WTC11 (cell line): ENCODE measurements around the gene SH2D3C. TPM values are rescaled to one million over a fixed set of nuclear protein-coding genes. Genes with fewer than 3 reads are reported as not detected.

ENCODE experiments used
- ATAC-seq: fragments of 200-7000 bp; cut with Tn5 transposase; 2 replicates; pipeline ENCODE4 v1.10.0; 2021; ENCODE audit warnings: mild to moderate bottlenecking, moderate library complexity
- CTCF ChIA-PET: fragments of 300-600 bp; sonication (Branson Sonifier 250); formaldehyde crosslinking; loops from one replicate; lab custom pipeline; 2021; ENCODE audit warnings: antibody characterized with exemption; lab: Charles Lee
- POLR2A ChIA-PET: fragments of 350-600 bp; sonication (Branson Sonifier 250); formaldehyde crosslinking; loops from one replicate; lab custom pipeline; 2021; ENCODE audit warnings: antibody characterized with exemption; lab: Charles Lee
- DNase-seq: peaks from one replicate; pipeline ENCODE4 v3.0.0; 2021; ENCODE audit warnings: low spot score
- H3K27ac Mint-ChIP-seq: 2 replicates; pipeline ENCODE4 v1.8.0; 2021; ENCODE audit warnings: mixed read lengths
- H3K27me3 Mint-ChIP-seq: 2 replicates; pipeline ENCODE4 v1.8.0; 2021; ENCODE audit warnings: low read depth, mild to moderate bottlenecking, moderate library complexity, mixed read lengths
- H3K36me3 Mint-ChIP-seq: 2 replicates; pipeline ENCODE4 v1.8.0; 2021; ENCODE audit warnings: mixed read lengths
- H3K4me1 Mint-ChIP-seq: 2 replicates; pipeline ENCODE4 v1.8.0; 2022; ENCODE audit warnings: mixed read lengths
- H3K4me3 Mint-ChIP-seq: 2 replicates; pipeline ENCODE4 v1.8.0; 2021; ENCODE audit warnings: mild to moderate bottlenecking, moderate library complexity, mixed read lengths
- H3K9me3 Mint-ChIP-seq: 2 replicates; pipeline ENCODE4 v1.8.0; 2021; ENCODE audit warnings: mixed read lengths
- CDX4 ChIP-seq: fragments of 250-450 bp; sonication (Bioruptor Pico); IDR thresholded peaks from 2 replicates; pipeline ENCODE4 v1.9.0; 2021; ENCODE audit warnings: moderate library complexity, mild to moderate bottlenecking, inconsistent platforms, borderline replicate concordance
- CREM ChIP-seq: sonication (generic); formaldehyde crosslinking; IDR thresholded peaks from 2 replicates; pipeline ENCODE4 v1.8.1; 2022; ENCODE audit warnings: mild to moderate bottlenecking, missing genetic modification reagents, moderate library complexity
- GRHL2 ChIP-seq: fragments of 250-450 bp; sonication (Bioruptor Pico); IDR thresholded peaks from 2 replicates; pipeline ENCODE4 v1.8.0; 2022; ENCODE audit warnings: mild to moderate bottlenecking, moderate library complexity; ENCODE audit not compliant: insufficient replicate concordance, severe bottlenecking
- JUN ChIP-seq: sonication (generic); formaldehyde crosslinking; IDR thresholded peaks from 2 replicates; pipeline ENCODE4 v1.8.0; 2023; ENCODE audit warnings: mild to moderate bottlenecking, missing genetic modification reagents
- MYBL2 ChIP-seq: sonication (generic); formaldehyde crosslinking; IDR thresholded peaks from 2 replicates; pipeline ENCODE4 v1.8.1; 2023; ENCODE audit warnings: mild to moderate bottlenecking, moderate library complexity, missing genetic modification reagents
- NR3C1 ChIP-seq: sonication (generic); formaldehyde crosslinking; conservative IDR thresholded peaks from 2 replicates; pipeline ENCODE4 v1.8.1; 2023; ENCODE audit warnings: low read depth, mild to moderate bottlenecking, missing genetic modification reagents
- TEAD4 ChIP-seq: sonication (generic); formaldehyde crosslinking; IDR thresholded peaks from 2 replicates; pipeline ENCODE4 v1.8.0; 2022; ENCODE audit warnings: mild to moderate bottlenecking, missing genetic modification reagents
- ZNF121 ChIP-seq: sonication (generic); formaldehyde crosslinking; IDR thresholded peaks from 2 replicates; pipeline ENCODE4 v1.8.0; 2023; ENCODE audit warnings: missing genetic modification reagents
- ZSCAN18 ChIP-seq: fragments of 250-450 bp; sonication (Bioruptor Pico); IDR thresholded peaks from 2 replicates; pipeline ENCODE4 v2.1.2; 2022; ENCODE audit warnings: mild to moderate bottlenecking, moderate library complexity
- total RNA-seq: library from RNA; stranded (reverse); gene quantifications from 3 replicates; pipeline ENCODE4 v1.2.3, GENCODE V29; 2021
- TF ChIP-seq, protein P1 (sequence below): fragments of 250-450 bp; sonication (Bioruptor Pico); IDR thresholded peaks from 2 replicates; pipeline ENCODE4 v1.9.0; 2021; ENCODE audit warnings: mild to moderate bottlenecking, borderline replicate concordance
- TF ChIP-seq, protein P2 (sequence below): fragments of 250-450 bp; sonication (Bioruptor Pico); IDR thresholded peaks from 2 replicates; pipeline ENCODE4 v1.8.0; 2021; ENCODE audit warnings: mild to moderate bottlenecking
- TF ChIP-seq, protein P3 (sequence below): sonication (generic); formaldehyde crosslinking; IDR thresholded peaks from 2 replicates; pipeline ENCODE4 v1.8.1; 2023; ENCODE audit warnings: mild to moderate bottlenecking, missing genetic modification reagents, borderline replicate concordance

SH2D3C gene
- total RNA-seq, 1 experiment from 2014 or later: 5.4 TPM

GRCh38 chr9:127735530-127736185 lies 42.8 kb downstream of the SH2D3C start:
- POLR2A ChIA-PET: interaction anchor here (1.5 kb wide), 2 partner anchors 35 to 210 kb away, joined by 4 to 9 read pairs; no protein-coding TSS in a partner anchor
- H3K27ac Mint-ChIP-seq: no peak overlapping the region

More at GRCh38 chr9:127735530-127736185, 42.8 kb downstream of the SH2D3C start:
- H3K36me3 Mint-ChIP-seq: no peaks in the 10 kb centered on the region
- TF ChIP-seq ZNF121 (CRISPR knock-in tag) (no peak), ZSCAN18 (no peak), CREM (CRISPR knock-in tag) (no peak), CDX4 (CRISPR knock-in tag) (no peak), NR3C1 (CRISPR knock-in tag) (no peak), MYBL2 (CRISPR knock-in tag) (no peak), GRHL2 (CRISPR knock-in tag) (no peak), JUN (no peak), TEAD4 (CRISPR knock-in tag) (no peak)
- TF ChIP-seq, protein P1, sequence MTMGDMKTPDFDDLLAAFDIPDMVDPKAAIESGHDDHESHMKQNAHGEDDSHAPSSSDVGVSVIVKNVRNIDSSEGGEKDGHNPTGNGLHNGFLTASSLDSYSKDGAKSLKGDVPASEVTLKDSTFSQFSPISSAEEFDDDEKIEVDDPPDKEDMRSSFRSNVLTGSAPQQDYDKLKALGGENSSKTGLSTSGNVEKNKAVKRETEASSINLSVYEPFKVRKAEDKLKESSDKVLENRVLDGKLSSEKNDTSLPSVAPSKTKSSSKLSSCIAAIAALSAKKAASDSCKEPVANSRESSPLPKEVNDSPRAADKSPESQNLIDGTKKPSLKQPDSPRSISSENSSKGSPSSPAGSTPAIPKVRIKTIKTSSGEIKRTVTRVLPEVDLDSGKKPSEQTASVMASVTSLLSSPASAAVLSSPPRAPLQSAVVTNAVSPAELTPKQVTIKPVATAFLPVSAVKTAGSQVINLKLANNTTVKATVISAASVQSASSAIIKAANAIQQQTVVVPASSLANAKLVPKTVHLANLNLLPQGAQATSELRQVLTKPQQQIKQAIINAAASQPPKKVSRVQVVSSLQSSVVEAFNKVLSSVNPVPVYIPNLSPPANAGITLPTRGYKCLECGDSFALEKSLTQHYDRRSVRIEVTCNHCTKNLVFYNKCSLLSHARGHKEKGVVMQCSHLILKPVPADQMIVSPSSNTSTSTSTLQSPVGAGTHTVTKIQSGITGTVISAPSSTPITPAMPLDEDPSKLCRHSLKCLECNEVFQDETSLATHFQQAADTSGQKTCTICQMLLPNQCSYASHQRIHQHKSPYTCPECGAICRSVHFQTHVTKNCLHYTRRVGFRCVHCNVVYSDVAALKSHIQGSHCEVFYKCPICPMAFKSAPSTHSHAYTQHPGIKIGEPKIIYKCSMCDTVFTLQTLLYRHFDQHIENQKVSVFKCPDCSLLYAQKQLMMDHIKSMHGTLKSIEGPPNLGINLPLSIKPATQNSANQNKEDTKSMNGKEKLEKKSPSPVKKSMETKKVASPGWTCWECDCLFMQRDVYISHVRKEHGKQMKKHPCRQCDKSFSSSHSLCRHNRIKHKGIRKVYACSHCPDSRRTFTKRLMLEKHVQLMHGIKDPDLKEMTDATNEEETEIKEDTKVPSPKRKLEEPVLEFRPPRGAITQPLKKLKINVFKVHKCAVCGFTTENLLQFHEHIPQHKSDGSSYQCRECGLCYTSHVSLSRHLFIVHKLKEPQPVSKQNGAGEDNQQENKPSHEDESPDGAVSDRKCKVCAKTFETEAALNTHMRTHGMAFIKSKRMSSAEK: no peak
- TF ChIP-seq, protein P2, sequence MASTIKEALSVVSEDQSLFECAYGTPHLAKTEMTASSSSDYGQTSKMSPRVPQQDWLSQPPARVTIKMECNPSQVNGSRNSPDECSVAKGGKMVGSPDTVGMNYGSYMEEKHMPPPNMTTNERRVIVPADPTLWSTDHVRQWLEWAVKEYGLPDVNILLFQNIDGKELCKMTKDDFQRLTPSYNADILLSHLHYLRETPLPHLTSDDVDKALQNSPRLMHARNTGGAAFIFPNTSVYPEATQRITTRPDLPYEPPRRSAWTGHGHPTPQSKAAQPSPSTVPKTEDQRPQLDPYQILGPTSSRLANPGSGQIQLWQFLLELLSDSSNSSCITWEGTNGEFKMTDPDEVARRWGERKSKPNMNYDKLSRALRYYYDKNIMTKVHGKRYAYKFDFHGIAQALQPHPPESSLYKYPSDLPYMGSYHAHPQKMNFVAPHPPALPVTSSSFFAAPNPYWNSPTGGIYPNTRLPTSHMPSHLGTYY (CRISPR knock-in tag): no peak
- TF ChIP-seq, protein P3, sequence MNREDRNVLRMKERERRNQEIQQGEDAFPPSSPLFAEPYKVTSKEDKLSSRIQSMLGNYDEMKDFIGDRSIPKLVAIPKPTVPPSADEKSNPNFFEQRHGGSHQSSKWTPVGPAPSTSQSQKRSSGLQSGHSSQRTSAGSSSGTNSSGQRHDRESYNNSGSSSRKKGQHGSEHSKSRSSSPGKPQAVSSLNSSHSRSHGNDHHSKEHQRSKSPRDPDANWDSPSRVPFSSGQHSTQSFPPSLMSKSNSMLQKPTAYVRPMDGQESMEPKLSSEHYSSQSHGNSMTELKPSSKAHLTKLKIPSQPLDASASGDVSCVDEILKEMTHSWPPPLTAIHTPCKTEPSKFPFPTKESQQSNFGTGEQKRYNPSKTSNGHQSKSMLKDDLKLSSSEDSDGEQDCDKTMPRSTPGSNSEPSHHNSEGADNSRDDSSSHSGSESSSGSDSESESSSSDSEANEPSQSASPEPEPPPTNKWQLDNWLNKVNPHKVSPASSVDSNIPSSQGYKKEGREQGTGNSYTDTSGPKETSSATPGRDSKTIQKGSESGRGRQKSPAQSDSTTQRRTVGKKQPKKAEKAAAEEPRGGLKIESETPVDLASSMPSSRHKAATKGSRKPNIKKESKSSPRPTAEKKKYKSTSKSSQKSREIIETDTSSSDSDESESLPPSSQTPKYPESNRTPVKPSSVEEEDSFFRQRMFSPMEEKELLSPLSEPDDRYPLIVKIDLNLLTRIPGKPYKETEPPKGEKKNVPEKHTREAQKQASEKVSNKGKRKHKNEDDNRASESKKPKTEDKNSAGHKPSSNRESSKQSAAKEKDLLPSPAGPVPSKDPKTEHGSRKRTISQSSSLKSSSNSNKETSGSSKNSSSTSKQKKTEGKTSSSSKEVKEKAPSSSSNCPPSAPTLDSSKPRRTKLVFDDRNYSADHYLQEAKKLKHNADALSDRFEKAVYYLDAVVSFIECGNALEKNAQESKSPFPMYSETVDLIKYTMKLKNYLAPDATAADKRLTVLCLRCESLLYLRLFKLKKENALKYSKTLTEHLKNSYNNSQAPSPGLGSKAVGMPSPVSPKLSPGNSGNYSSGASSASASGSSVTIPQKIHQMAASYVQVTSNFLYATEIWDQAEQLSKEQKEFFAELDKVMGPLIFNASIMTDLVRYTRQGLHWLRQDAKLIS (CRISPR knock-in tag): no peak
- TF ChIP-seq, all 79 proteins: peak for 0
- H3K27me3 Mint-ChIP-seq: peaks cover 7% of the 10 kb centered on the region
- peaks cover 11% of the 10 kb centered on the region for H3K4me1 Mint-ChIP-seq
- no peaks in the 10 kb centered on the region for H3K9me3 Mint-ChIP-seq
- H3K4me3 Mint-ChIP-seq: peak overlapping the region; percentile 72
- DNase-seq (no peak), ATAC-seq (no peak)
- CTCF ChIA-PET: interaction anchor here (0.9 to 4.5 kb wide), 50 partner anchors 11 to 339 kb away, joined by 3 to 80 read pairs (median 9); partner anchors contain the start of genes CDK9, CFAP157, ENG and PTRH1
